ENCODE results near the gene PPP1R3F.

DNA sequence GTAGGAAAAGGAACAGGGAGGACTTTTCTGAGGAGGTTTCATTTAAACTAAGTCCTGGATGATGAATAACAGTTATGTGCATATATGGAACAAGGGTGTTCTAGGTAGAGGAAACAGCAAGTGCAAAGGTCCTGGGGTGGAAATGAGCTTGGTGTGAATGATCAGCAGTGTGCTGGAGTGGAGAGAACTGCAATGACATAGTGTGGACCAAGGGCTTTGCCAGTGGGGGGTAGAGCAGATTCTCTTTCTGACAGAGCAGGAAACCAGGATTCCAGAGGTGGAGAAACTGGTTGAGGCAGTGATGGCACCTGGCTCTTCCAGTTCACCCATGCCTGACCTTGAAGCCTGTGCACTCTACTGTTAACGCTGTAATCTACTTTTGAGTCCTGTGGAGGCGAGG lies 1.7 kb downstream of the PPP1R3F start:
- TF ChIP-seq, protein P1, sequence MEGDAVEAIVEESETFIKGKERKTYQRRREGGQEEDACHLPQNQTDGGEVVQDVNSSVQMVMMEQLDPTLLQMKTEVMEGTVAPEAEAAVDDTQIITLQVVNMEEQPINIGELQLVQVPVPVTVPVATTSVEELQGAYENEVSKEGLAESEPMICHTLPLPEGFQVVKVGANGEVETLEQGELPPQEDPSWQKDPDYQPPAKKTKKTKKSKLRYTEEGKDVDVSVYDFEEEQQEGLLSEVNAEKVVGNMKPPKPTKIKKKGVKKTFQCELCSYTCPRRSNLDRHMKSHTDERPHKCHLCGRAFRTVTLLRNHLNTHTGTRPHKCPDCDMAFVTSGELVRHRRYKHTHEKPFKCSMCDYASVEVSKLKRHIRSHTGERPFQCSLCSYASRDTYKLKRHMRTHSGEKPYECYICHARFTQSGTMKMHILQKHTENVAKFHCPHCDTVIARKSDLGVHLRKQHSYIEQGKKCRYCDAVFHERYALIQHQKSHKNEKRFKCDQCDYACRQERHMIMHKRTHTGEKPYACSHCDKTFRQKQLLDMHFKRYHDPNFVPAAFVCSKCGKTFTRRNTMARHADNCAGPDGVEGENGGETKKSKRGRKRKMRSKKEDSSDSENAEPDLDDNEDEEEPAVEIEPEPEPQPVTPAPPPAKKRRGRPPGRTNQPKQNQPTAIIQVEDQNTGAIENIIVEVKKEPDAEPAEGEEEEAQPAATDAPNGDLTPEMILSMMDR (IDR thresholded peaks at IDR 0.05; ENCODE audit: low read depth, low read length), result no peak
- no peak for TF ChIP-seq EZH2phosphoT487 (IDR thresholded peaks at IDR 0.05; ENCODE audit: low read depth)
